ENCODE measurements around the gene FKBP1C.
"Not testable (repeated sequence)": the region's sequence is repeated elsewhere in the genome, so short reads cannot be mapped to it uniquely, and the experiment has no call there.

DNA sequence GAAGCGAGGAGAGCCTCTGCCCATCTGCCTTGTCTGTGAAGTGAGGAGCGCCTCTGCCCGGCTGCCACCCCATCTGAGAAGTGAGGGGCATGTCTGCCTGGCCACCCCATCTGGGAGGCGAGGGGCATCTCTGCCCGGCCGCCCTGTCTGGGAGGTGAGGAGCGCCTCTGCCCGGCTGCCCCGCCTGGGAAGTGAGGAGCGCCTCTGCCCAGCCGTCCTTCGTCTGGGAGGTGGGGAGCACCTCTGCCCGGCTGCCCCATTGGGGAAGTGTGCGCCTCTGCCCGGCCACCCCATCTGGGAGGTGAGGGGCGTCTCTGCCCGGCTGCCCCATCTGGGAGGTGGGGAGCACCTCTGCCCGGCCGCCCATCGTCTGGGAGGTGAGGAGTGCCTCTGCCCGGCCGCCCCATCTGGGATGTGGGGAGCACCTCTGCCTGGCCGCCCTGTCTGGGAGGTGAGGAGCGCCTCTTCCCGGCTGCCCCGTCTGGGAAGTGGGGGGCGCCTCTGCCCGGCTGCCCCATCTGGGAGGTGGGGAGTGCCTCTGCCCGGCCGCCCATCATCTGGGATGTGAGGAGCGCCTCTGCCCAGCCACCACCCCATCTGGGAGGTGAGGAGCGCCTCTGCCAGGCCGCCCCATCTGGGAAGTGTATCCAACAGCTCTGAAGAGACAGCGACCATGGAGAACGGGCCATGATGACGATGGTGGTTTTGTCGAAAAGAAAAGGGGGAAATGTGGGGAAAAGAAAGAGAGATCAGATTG lies 47.0 kb upstream of the FKBP1C start:
- TF ChIP-seq POLR2A, POLR2AphosphoS5 (IDR thresholded peaks at IDR 0.05): not testable (repeated sequence)
